H1 (cell line): Measurements from ENCODE around the gene LYPD6B. TPM values are rescaled to one million over a fixed set of nuclear protein-coding genes. Genes with fewer than 3 reads are reported as not detected.

ENCODE experiments used
- CTCF ChIA-PET: fragments of 300-600 bp; sonication (Branson Sonifier 250); formaldehyde crosslinking; loops from one replicate; lab custom pipeline; 2021; ENCODE audit not compliant: partially characterized antibody; lab: Charles Lee
- POLR2A ChIA-PET: fragments of 300-600 bp; sonication (Branson Sonifier 250); formaldehyde crosslinking; loops from one replicate; lab custom pipeline; 2021; ENCODE audit warnings: inconsistent platforms; ENCODE audit not compliant: partially characterized antibody; lab: Charles Lee
- DNase-seq, 2 experiments: peaks; one replicate each; pipeline versions ENCODE4 v3.0.0 to v3.0.0-alpha.2; 2010 to 2022; ENCODE audit warnings: low spot score in 2 of 2, low read depth in 1 of 2, mixed read lengths in 1 of 2
- FAIRE-seq: peaks from 2 replicates; lab custom pipeline; 2011; peaks lifted over from hg19 to GRCh38; lab: Jason Lieb, UNC
- H2AFZ ChIP-seq: 2 replicates; pipeline ENCODE4 v1.8.1; 2012; ENCODE audit warnings: low read length, inconsistent platforms
- H2AK5ac ChIP-seq: 2 replicates; pipeline ENCODE4 v1.6.1; 2013; ENCODE audit warnings: low read depth, low read length
- H2BK120ac ChIP-seq: replicated peaks from 2 replicates; pipeline ENCODE3; 2013; ENCODE audit warnings: low read depth, low read length, inconsistent platforms
- H2BK12ac ChIP-seq: 2 replicates; pipeline ENCODE4 v1.6.1; 2013; ENCODE audit warnings: low read depth, low read length
- H2BK15ac ChIP-seq: 2 replicates; pipeline ENCODE4 v1.6.1; 2013; ENCODE audit warnings: low read length
- H2BK20ac ChIP-seq: 2 replicates; pipeline ENCODE4 v1.6.1; 2013; ENCODE audit warnings: low read length
- H2BK5ac ChIP-seq: 2 replicates; pipeline ENCODE4 v1.6.1; 2013; ENCODE audit warnings: low read depth, low read length
- H3K14ac ChIP-seq: 2 replicates; pipeline ENCODE4 v1.6.1; 2013; ENCODE audit warnings: inconsistent platforms; ENCODE audit not compliant: insufficient read length
- H3K18ac ChIP-seq: 2 replicates; pipeline ENCODE4 v1.6.1; 2013; ENCODE audit warnings: low read length; ENCODE audit errors: extremely low read depth
- H3K23ac ChIP-seq: 2 replicates; pipeline ENCODE4 v1.6.1; 2013; ENCODE audit warnings: inconsistent platforms; ENCODE audit not compliant: insufficient read length
- H3K23me2 ChIP-seq: 2 replicates; pipeline ENCODE4 v1.6.1; 2013; ENCODE audit warnings: low read depth, low read length
- H3K27ac ChIP-seq: 2 replicates; pipeline ENCODE4 v1.6.1; 2011; ENCODE audit warnings: low read depth, low read length, inconsistent platforms
- H3K27me3 ChIP-seq, 4 experiments: replicated peaks in 1 of 4; 1 replicate in 1 of 4; 2 replicates in 3 of 4; pipeline versions ENCODE4 v1.6.1 to v1.8.1; 2011 to 2013; ENCODE audit warnings: low read length in 3 of 4, mild to moderate bottlenecking in 3 of 4, inconsistent platforms in 2 of 4, mixed read lengths in 2 of 4, moderate library complexity in 1 of 4; ENCODE audit not compliant: control insufficient read depth in 3 of 4, insufficient read depth in 3 of 4; ENCODE audit errors: extremely low read depth in 1 of 4
- H3K36me3 ChIP-seq, 4 experiments: 2 replicates each; pipeline versions ENCODE4 v1.6.1 to v1.8.1; 2011 to 2013; ENCODE audit warnings: mild to moderate bottlenecking in 4 of 4, low read length in 3 of 4, moderate library complexity in 2 of 4, control low read depth in 1 of 4, inconsistent platforms in 1 of 4; ENCODE audit not compliant: insufficient read depth in 4 of 4, control insufficient read depth in 2 of 4
- H3K4ac ChIP-seq: replicated peaks from 2 replicates; pipeline ENCODE3; 2013; ENCODE audit warnings: low read length, low read depth, mixed read lengths, inconsistent platforms; ENCODE audit not compliant: insufficient read length
- H3K4me1 ChIP-seq, 4 experiments: replicated peaks in 1 of 4; 1 replicate in 1 of 4; 2 replicates in 3 of 4; pipeline versions ENCODE4 v1.6.1 to v1.8.1; 2011 to 2013; ENCODE audit warnings: low read length in 3 of 4, inconsistent platforms in 2 of 4, mixed read lengths in 1 of 4; ENCODE audit not compliant: insufficient read depth in 4 of 4, control insufficient read depth in 3 of 4
- H3K4me2 ChIP-seq, 2 experiments: 2 replicates each; pipeline versions ENCODE4 v1.6.1 to v1.8.1; 2011 to 2013; ENCODE audit warnings: low read depth in 2 of 2, low read length in 2 of 2, control low read depth in 1 of 2, inconsistent platforms in 1 of 2, mild to moderate bottlenecking in 1 of 2; ENCODE audit not compliant: insufficient read depth in 1 of 2
- H3K4me3 ChIP-seq, 4 experiments: fragments of 200-600, 300-600 bp in 1 of 4; sonication (generic), shearing (Covaris generic), sonication (Bioruptor Twin) in 1 of 4; 2 replicates each; pipeline versions ENCODE4 v1.5.1 to v1.8.1; 2011 to 2016; ENCODE audit warnings: low read length in 4 of 4, low read depth in 3 of 4, control low read depth in 2 of 4, inconsistent platforms in 2 of 4, mild to moderate bottlenecking in 2 of 4, mixed read lengths in 1 of 4, moderate library complexity in 1 of 4; ENCODE audit not compliant: insufficient read depth in 2 of 4; ENCODE audit errors: extremely low read depth in 1 of 4
- H3K56ac ChIP-seq: replicated peaks from 2 replicates; pipeline ENCODE3; 2013; ENCODE audit warnings: low read depth, mild to moderate bottlenecking, mixed read lengths, low read length, inconsistent platforms; ENCODE audit not compliant: insufficient read length
- H3K79me1 ChIP-seq: 2 replicates; pipeline ENCODE4 v1.6.1; 2013; ENCODE audit warnings: low read depth, low read length, control low read depth
- H3K79me2 ChIP-seq, 2 experiments: 2 replicates each; pipeline versions ENCODE4 v1.6.1 to v1.8.1; 2012 to 2013; ENCODE audit warnings: low read length in 2 of 2, mild to moderate bottlenecking in 2 of 2, inconsistent platforms in 1 of 2; ENCODE audit not compliant: insufficient read depth in 2 of 2, control insufficient read depth in 1 of 2
- H3K9ac ChIP-seq, 4 experiments: replicated peaks in 1 of 4; 1 replicate in 1 of 4; 2 replicates in 3 of 4; pipeline versions ENCODE4 v1.6.1 to v1.8.1; 2011 to 2013; ENCODE audit warnings: low read depth in 3 of 4, low read length in 3 of 4, control low read depth in 2 of 4, mild to moderate bottlenecking in 2 of 4, moderate library complexity in 2 of 4, inconsistent platforms in 1 of 4; ENCODE audit errors: extremely low read depth in 1 of 4
- H3K9me3 ChIP-seq, 2 experiments: 2 replicates each; pipeline versions ENCODE4 v1.6.1 to v1.8.1; 2012 to 2013; ENCODE audit warnings: mild to moderate bottlenecking in 2 of 2, moderate library complexity in 2 of 2, control low read depth in 1 of 2, inconsistent platforms in 1 of 2, low read depth in 1 of 2, low read length in 1 of 2, mixed read lengths in 1 of 2; ENCODE audit not compliant: insufficient read depth in 2 of 2
- H4K20me1 ChIP-seq, 2 experiments: replicated peaks in 1 of 2; 2 replicates each; pipeline versions ENCODE3 to v1.8.1; 2011 to 2013; ENCODE audit warnings: inconsistent platforms in 2 of 2, low read length in 2 of 2, mild to moderate bottlenecking in 1 of 2; ENCODE audit not compliant: insufficient read depth in 2 of 2, control insufficient read depth in 1 of 2
- H4K5ac ChIP-seq: 2 replicates; pipeline ENCODE4 v1.6.1; 2013; ENCODE audit warnings: low read length, low read depth, mixed read lengths, inconsistent platforms; ENCODE audit not compliant: insufficient read length
- H4K8ac ChIP-seq: 2 replicates; pipeline ENCODE4 v1.8.0; 2013; ENCODE audit warnings: mild to moderate bottlenecking, moderate library complexity, low read length, inconsistent platforms; ENCODE audit not compliant: insufficient read depth; ENCODE audit errors: extremely low read depth
- H4K91ac ChIP-seq: replicated peaks from 2 replicates; pipeline ENCODE3; 2013; ENCODE audit warnings: low read length, mixed read lengths, inconsistent platforms; ENCODE audit not compliant: insufficient read length
- ASH2L ChIP-seq: fragments of 200-600, 300-600 bp; sonication (generic); IDR thresholded peaks from one replicate; pipeline ENCODE4 v1.7.1; 2017; ENCODE audit warnings: low read length
- CBX5 ChIP-seq: fragments of 300-800, 300-1000 bp; sonication (generic); IDR thresholded peaks from 2 replicates; pipeline ENCODE4 v1.7.1; 2016; ENCODE audit warnings: antibody characterized with exemption, low read length, low read depth
- EGR1 ChIP-seq: IDR thresholded peaks from 2 replicates; pipeline ENCODE4 v1.6.1; 2011; ENCODE audit warnings: low read depth, low read length, borderline replicate concordance
- EZH2 ChIP-seq: fragments of 200-600 bp; sonication (generic); IDR thresholded peaks from 2 replicates; pipeline ENCODE4 v1.7.1; 2012; ENCODE audit warnings: low read depth, mild to moderate bottlenecking, moderate library complexity, low read length, inconsistent platforms; ENCODE audit not compliant: severe bottlenecking
- FOSL1 ChIP-seq: IDR thresholded peaks from 2 replicates; pipeline ENCODE4 v1.6.1; 2011; ENCODE audit warnings: mild to moderate bottlenecking, low read depth, low read length, moderate library complexity; ENCODE audit not compliant: insufficient read depth
- GTF2F1 ChIP-seq: IDR thresholded peaks from 2 replicates; pipeline ENCODE4 v1.6.1; 2012; ENCODE audit warnings: low read depth, low read length, improper control_type of control experiment, borderline replicate concordance
- KDM4A ChIP-seq: IDR thresholded peaks from one replicate; pipeline ENCODE4 v1.7.1; 2012; ENCODE audit warnings: low read depth, mild to moderate bottlenecking, moderate library complexity, low read length, inconsistent platforms; ENCODE audit not compliant: severe bottlenecking
- NANOG ChIP-seq: IDR thresholded peaks from 2 replicates; pipeline ENCODE4 v1.6.1; 2011; ENCODE audit warnings: low read length, low read depth, mild to moderate bottlenecking, inconsistent platforms; ENCODE audit not compliant: insufficient read depth, poor library complexity, severe bottlenecking
- RXRA ChIP-seq: IDR thresholded peaks from 2 replicates; pipeline ENCODE4 v1.6.1; 2011; ENCODE audit warnings: low read depth, mild to moderate bottlenecking, low read length, moderate library complexity; ENCODE audit not compliant: insufficient read depth
- SIRT6 ChIP-seq: IDR thresholded peaks from one replicate; pipeline ENCODE4 v1.7.1; 2012; ENCODE audit warnings: low read length, inconsistent platforms
- SP4 ChIP-seq: IDR thresholded peaks from 2 replicates; pipeline ENCODE4 v1.6.1; 2012; ENCODE audit warnings: low read length, inconsistent platforms
- TAF1 ChIP-seq: IDR thresholded peaks from 2 replicates; pipeline ENCODE4 v1.6.1; 2011; ENCODE audit warnings: mild to moderate bottlenecking, low read depth, low read length
- YY1 ChIP-seq: IDR thresholded peaks from 2 replicates; pipeline ENCODE4 v1.6.1; 2011; ENCODE audit warnings: low read depth, mild to moderate bottlenecking, low read length
- ZNF274 ChIP-seq: IDR thresholded peaks from 2 replicates; pipeline ENCODE4 v1.7.0; 2012; ENCODE audit warnings: low read length, borderline replicate concordance; ENCODE audit errors: extremely low read depth
- WGBS, 2 experiments: shearing (Covaris generic) in 1 of 2; methylation state at CpG; one replicate each; pipeline versions ENCODE4 v1.1.6 to v1.1.7; 2013 to 2015; ENCODE audit warnings: low lambda C conversion rate in 2 of 2, mixed read lengths in 2 of 2, inconsistent platforms in 1 of 2, low coverage in 1 of 2, missing lambda C conversion rate in 1 of 2; ENCODE audit not compliant: insufficient replicate concordance in 2 of 2, insufficient coverage in 1 of 2, insufficient read length in 1 of 2; ENCODE audit errors: extremely low coverage in 1 of 2, missing lambda C conversion rate in 1 of 2; 5-methylcytosine and 5-hydroxymethylcytosine counted together
- polyA plus RNA-seq, 7 experiments: library from polyadenylated mRNA; depleted of rRNA in 3 of 7; stranded (reverse) in 5 of 7; unstranded in 2 of 7; fragments of >200 nt in 5 of 7; fragments of 200-250 nt in 2 of 7; gene quantifications; 1 replicate in 5 of 7; 2 replicates in 1 of 7; 4 replicates in 1 of 7; pipeline versions ENCODE4 v1.2.1 to v1.2.3, GENCODE V29; 2011 to 2013; ENCODE audit warnings: missing spikeins in 2 of 7, mixed read lengths in 2 of 7
- total RNA-seq: library from RNA; stranded (reverse); fragmentation: NEBNext Ultra II Directional; extraction: Animal tissue kit (Norgen Biotek cat#: 25700); gene quantifications from 2 replicates; pipeline ENCODE4 v1.2.1, GENCODE V29; 2021
- TF ChIP-seq, protein P1 (sequence below): IDR thresholded peaks from 2 replicates; pipeline ENCODE4 v1.6.1; 2011; ENCODE audit warnings: low read depth, mild to moderate bottlenecking, low read length; ENCODE audit not compliant: insufficient read depth

The LYPD6B gene
- total and polyA plus RNA-seq, 2 of the 8 experiments (the other 6 are each of a cell fraction or from before 2014, with no cell fraction given), result 2.2 to 3.5 TPM

DNA sequence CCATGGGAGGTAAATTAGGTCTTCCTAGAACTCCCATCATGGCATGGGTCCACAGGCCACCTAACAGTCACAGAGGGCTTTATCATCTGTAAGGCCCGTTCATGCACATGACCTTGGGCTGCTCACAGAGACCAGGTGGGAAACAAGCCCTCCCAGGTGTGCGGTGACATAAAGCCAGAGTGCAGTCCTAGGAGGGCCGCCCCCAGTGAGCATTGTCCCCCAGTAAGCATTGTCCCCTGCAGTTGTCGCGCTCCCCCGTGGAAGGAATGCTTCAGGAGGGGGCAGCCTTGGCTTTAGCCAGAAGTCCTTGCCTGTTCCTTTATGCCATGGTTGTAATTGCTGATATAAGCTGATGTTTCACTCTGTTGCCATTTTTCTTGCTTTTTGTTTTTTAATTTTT lies 41.7 kb upstream of the LYPD6B start:
- ChIA-PET CTCF (no interaction called here), POLR2A (interaction anchor here (0.5 kb wide), 1 partner anchor 352 kb away, joined by 3 read pairs; no protein-coding TSS in a partner anchor)
- no peak overlapping the region for H3K9ac ChIP-seq
- no peak overlapping the region for H2BK12ac ChIP-seq
- WGBS, 2 experiments, result 95% methylated on average over 6 of the region's 6 CpGs; no CpG with 5 or more reads in 1 of the 2 experiments
- peaks cover 5 to 26% (median 14%) of the 10 kb centered on the region in 4 experiments; a peak in 7 of 8 replicates for H3K36me3 ChIP-seq
- no peak overlapping the region for H3K4me2 ChIP-seq
- no peak overlapping the region for H3K4me3 ChIP-seq
- H2BK20ac ChIP-seq, result no peak overlapping the region
- H3K79me2 ChIP-seq, result no peaks in the 10 kb centered on the region
- no peak overlapping the region for H2BK120ac ChIP-seq
- no peaks in the 10 kb centered on the region for H3K79me1 ChIP-seq
- H2AFZ ChIP-seq, result no peak overlapping the region
- no peak overlapping the region for H4K91ac ChIP-seq
- H3K9me3 ChIP-seq, result no peaks in the 10 kb centered on the region
- FAIRE-seq, result no peak
- no peak overlapping the region for H3K56ac ChIP-seq
- no peak overlapping the region for H3K14ac ChIP-seq
- H3K27ac ChIP-seq, result no peak overlapping the region
- no peak overlapping the region for H3K23ac ChIP-seq
- no peak overlapping the region for H2BK5ac ChIP-seq
- H3K18ac ChIP-seq, result no peak overlapping the region
- no peaks in the 10 kb centered on the region for H3K27me3 ChIP-seq
- no peak overlapping the region for H4K5ac ChIP-seq
- H4K20me1 ChIP-seq, result no peaks in the 10 kb centered on the region
- H3K4me1 ChIP-seq, result peaks cover 6 to 26% (median 22%) of the 10 kb centered on the region in 4 experiments; a peak in 6 of 7 replicates
- H3K23me2 ChIP-seq, result no peaks in the 10 kb centered on the region; the same call in 1 of the 2 replicates
- no peak overlapping the region for H2AK5ac ChIP-seq
- no peak overlapping the region for H3K4ac ChIP-seq
- no peak overlapping the region for H4K8ac ChIP-seq
- no peak for DNase-seq
- H2BK15ac ChIP-seq, result no peak overlapping the region
- TF ChIP-seq GTF2F1 (no peak), EGR1 (no peak), ASH2L (no peak), NANOG (no peak), RXRA (no peak), TAF1 (no peak), EZH2 (no peak), YY1 (no peak), KDM4A (no peak), ZNF274 (no peak), FOSL1 (no peak), CBX5 (no peak), SP4 (no peak), SIRT6 (no peak)
- TF ChIP-seq, protein P1, sequence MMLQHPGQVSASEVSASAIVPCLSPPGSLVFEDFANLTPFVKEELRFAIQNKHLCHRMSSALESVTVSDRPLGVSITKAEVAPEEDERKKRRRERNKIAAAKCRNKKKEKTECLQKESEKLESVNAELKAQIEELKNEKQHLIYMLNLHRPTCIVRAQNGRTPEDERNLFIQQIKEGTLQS, result no peak
